Neural cell (in vitro differentiated cells): ENCODE measurements around the gene SPAAR.

Experiments used
- CTCF ChIP-seq: fragments of 450-650 bp; IDR thresholded peaks from 2 replicates; pipeline ENCODE4 v1.5.1; 2014; ENCODE audit warnings: antibody characterized with exemption, mild to moderate bottlenecking, moderate library complexity; ENCODE audit not compliant: poor library complexity, severe bottlenecking
- EP300 ChIP-seq: fragments of 450-650 bp; conservative IDR thresholded peaks from 2 replicates; pipeline ENCODE4 v1.6.1; 2014; ENCODE audit warnings: antibody characterized with exemption, mild to moderate bottlenecking, moderate library complexity; ENCODE audit not compliant: poor library complexity, severe bottlenecking
- POLR2AphosphoS5 ChIP-seq: IDR thresholded peaks from 2 replicates; pipeline ENCODE4 v1.6.1; 2012
- RAD21 ChIP-seq: fragments of 450-650 bp; conservative IDR thresholded peaks from 2 replicates; pipeline ENCODE4 v1.6.1; 2014; ENCODE audit warnings: antibody characterized with exemption, mild to moderate bottlenecking, moderate library complexity
- REST ChIP-seq: IDR thresholded peaks from 2 replicates; pipeline ENCODE4 v1.6.1; 2012; ENCODE audit warnings: borderline replicate concordance

- TF ChIP-seq CTCF = no peak
- no peak for TF ChIP-seq POLR2AphosphoS5
- no peak for TF ChIP-seq REST
- TF ChIP-seq RAD21 = no peak
- TF ChIP-seq EP300 = no peak
These were observed 39.6 kb upstream of the SPAAR start for GRCh38 chr9:35869621-35870216.
